ENCODE measurements around the gene CATSPER1. TPM values are rescaled to one million over a fixed set of nuclear protein-coding genes. Genes with fewer than 3 reads are reported as not detected.

The CATSPER1 gene
- total RNA-seq, 1 donor from 2014 or later, result 0.29 TPM

DNA sequence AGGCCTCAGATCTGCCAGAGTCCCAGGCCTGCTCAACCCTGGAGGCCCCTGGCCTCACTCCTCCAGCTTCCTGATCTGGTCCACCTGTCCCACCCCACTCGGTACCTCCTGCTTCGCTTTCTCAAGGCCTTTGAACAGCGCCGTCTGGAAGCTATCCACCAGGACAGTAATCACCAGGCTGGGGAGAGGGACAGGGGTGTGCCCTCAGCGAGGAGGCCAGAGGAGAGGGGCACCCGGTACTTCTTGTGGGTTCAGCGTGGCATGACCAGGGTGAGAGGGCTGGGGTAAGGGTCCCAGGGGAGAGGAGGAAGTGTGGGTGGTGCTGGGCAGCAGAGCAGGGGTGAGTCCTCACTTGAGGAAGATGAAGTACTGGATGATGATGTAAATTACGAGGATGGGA, 6.1 kb downstream of the CATSPER1 start:
- Histone ChIP-seq H3K4me3 (ENCODE audit: low read depth, low read length) (no peak overlapping the region), H3K27me3 (ENCODE audit: control insufficient read depth, insufficient read depth, low read length) (peaks cover 4% of the 10 kb centered on the region), H3K36me3 (ENCODE audit: control insufficient read depth, insufficient read depth, low read length) (no peaks in the 10 kb centered on the region)
- TF ChIP-seq CTCF (IDR thresholded peaks at IDR 0.05; ENCODE audit: insufficient read depth, low read length, poor library complexity, severe bottlenecking), result no peak
- no peak for DNase-seq (ENCODE audit: low read depth)

- Histone ChIP-seq H3K27me3 (ENCODE audit: control insufficient read depth, insufficient read depth, low read length) (no peaks in the 10 kb centered on the region), H3K36me3 (ENCODE audit: control insufficient read depth, insufficient read depth, low read length) (no peaks in the 10 kb centered on the region), H3K4me3 (ENCODE audit: low read depth, low read length) (no peak overlapping the region)
- TF ChIP-seq CTCF (IDR thresholded peaks at IDR 0.05; ENCODE audit: insufficient read depth, low read length, poor library complexity, severe bottlenecking), result no peak
- DNase-seq (ENCODE audit: low read depth), result no peak
These were observed 9.0 kb downstream of the CATSPER1 start for GRCh38 chr11:66017321-66017720.

- H3K36me3 ChIP-seq (ENCODE audit: control insufficient read depth, insufficient read depth, low read length), result no peaks in the 10 kb centered on the region
- no peak for DNase-seq (ENCODE audit: low read depth)
- no peak overlapping the region for H3K4me3 ChIP-seq (ENCODE audit: low read depth, low read length)
- H3K27me3 ChIP-seq (ENCODE audit: control insufficient read depth, insufficient read depth, low read length), result peaks cover 2% of the 10 kb centered on the region
- TF ChIP-seq CTCF (IDR thresholded peaks at IDR 0.05; ENCODE audit: insufficient read depth, low read length, poor library complexity, severe bottlenecking), result no peak
These were observed 9.5 kb downstream of the CATSPER1 start for GRCh38 chr11:66016793-66017177.

DNA sequence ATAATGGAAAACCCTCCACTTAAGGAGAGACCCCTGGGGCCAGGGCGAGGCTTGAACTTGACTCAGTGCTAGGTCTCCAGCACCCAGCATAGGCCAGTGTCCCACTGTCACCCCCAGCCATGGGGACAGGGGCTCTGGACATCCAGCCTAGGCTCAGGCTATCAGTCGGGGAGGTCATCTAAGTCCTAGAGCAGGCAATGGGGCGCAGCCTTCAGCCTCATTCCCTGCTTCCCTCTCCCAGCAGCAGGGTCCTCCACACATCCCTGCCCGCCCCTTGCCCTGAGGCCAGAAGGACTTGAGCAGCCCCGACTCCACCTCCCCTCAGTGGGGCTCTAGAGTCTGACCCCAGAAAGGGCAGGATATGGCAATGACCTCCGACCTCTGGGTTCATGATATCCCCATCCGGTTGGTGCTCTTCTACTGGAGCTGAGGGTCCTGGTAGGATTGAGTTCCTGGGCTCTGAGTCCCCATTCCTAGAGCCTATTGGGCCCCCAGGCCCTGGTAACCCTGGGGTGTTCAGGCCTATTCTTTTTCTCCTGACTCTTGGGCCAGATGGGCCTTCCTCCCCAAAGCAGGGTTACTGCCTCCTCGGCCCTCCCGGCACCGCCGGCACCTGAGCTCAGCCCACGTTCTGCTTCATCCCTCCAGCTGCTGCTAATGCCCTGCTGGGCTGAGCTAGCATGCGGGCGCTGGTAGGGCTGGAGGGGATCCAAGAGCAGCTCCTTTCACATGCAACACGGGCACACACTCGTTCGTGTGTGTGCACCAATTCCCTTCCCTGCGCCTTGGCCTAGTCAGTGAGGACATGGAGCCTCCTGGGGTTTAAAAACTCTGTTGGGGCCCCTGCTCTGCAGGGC, 10.1 kb downstream of the CATSPER1 start:
- Histone ChIP-seq H3K4me3 (ENCODE audit: low read depth, low read length) (no peak overlapping the region), H3K27me3 (ENCODE audit: control insufficient read depth, insufficient read depth, low read length) (peaks cover 2% of the 10 kb centered on the region), H3K36me3 (ENCODE audit: control insufficient read depth, insufficient read depth, low read length) (no peaks in the 10 kb centered on the region)
- TF ChIP-seq CTCF (IDR thresholded peaks at IDR 0.05; ENCODE audit: insufficient read depth, low read length, poor library complexity, severe bottlenecking), result no peak
- no peak for DNase-seq (ENCODE audit: low read depth)

- no peak for DNase-seq (ENCODE audit: low read depth)
- no peaks in the 10 kb centered on the region for H3K36me3 ChIP-seq (ENCODE audit: control insufficient read depth, insufficient read depth, low read length)
- H3K27me3 ChIP-seq (ENCODE audit: control insufficient read depth, insufficient read depth, low read length), result peaks cover 2% of the 10 kb centered on the region
- no peak overlapping the region for H3K4me3 ChIP-seq (ENCODE audit: low read depth, low read length)
- TF ChIP-seq CTCF (IDR thresholded peaks at IDR 0.05; ENCODE audit: insufficient read depth, low read length, poor library complexity, severe bottlenecking), result no peak
These were observed 10.8 kb downstream of the CATSPER1 start for GRCh38 chr11:66015454-66015881.

All from kidney epithelial cell (primary cell).